ENCODE data around the gene TRAPPC10. TPM values are rescaled to one million over a fixed set of nuclear protein-coding genes. Genes with fewer than 3 reads are reported as not detected.

TRAPPC10 gene
- total and polyA plus RNA-seq, 2 donors (not counting 1 experiment from before 2014, with no cell fraction given): 15.4 to 22.0 TPM

DNA sequence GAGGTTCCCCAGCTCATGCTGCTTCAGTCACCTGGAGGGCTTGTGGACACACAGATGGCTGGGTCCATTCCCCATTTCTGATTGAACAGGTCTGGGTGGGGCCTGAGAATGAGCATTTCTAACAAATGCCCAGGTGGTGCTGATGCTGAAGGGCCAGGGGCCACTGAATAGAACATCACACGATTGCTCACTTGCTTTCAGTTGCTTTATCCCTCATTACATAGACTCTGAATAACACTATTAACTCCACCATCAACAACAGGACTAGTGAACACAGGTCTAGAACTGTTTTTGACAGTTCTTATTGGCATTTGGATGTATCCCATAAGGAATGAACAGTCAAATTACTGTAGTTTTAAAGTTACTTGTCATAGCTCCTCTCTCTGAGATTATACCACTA lies 12.1 kb downstream of the TRAPPC10 start:
- H3K27ac ChIP-seq (ENCODE audit: insufficient read depth, low read length): no peak overlapping the region
- H3K4me3 ChIP-seq (replicated peaks in 1 of 4; ENCODE audit: control extremely low read depth in 1 of 4, insufficient read depth in 1 of 4, low read depth in 3 of 4, low read length in 4 of 4): no peak overlapping the region
- H3K4me1 ChIP-seq (ENCODE audit: control insufficient read depth, extremely low read depth, insufficient read depth, low read length): peaks cover 10% of the 10 kb centered on the region
- no peaks in the 10 kb centered on the region for H3K9me3 ChIP-seq (ENCODE audit: control insufficient read depth, insufficient read depth, low read depth, low read length)
- H4K20me1 ChIP-seq (ENCODE audit: control insufficient read depth, extremely low read depth, insufficient read depth, low read length): peaks cover 2% of the 10 kb centered on the region
- no peak for DNase-seq (ENCODE audit: low read depth in 2 of 2)
- H3K4me2 ChIP-seq (ENCODE audit: extremely low read depth, insufficient read depth, low read length): no peak overlapping the region
- peaks cover 81% of the 10 kb centered on the region for H3K79me2 ChIP-seq (ENCODE audit: control insufficient read depth, insufficient read depth, low read length)
- no peak overlapping the region for H3K9ac ChIP-seq (ENCODE audit: insufficient read depth, low read length)
- no peaks in the 10 kb centered on the region for H3K27me3 ChIP-seq (ENCODE audit: control insufficient read depth, insufficient read depth, low read length)
- H3K36me3 ChIP-seq (ENCODE audit: control insufficient read depth, insufficient read depth, low read length): no peaks in the 10 kb centered on the region
- no peak overlapping the region for H2AFZ ChIP-seq (ENCODE audit: low read length)
- TF ChIP-seq EZH2 (IDR thresholded peaks at IDR 0.05; ENCODE audit: low read length, missing control alignments): no peak
- TF ChIP-seq, protein P1, sequence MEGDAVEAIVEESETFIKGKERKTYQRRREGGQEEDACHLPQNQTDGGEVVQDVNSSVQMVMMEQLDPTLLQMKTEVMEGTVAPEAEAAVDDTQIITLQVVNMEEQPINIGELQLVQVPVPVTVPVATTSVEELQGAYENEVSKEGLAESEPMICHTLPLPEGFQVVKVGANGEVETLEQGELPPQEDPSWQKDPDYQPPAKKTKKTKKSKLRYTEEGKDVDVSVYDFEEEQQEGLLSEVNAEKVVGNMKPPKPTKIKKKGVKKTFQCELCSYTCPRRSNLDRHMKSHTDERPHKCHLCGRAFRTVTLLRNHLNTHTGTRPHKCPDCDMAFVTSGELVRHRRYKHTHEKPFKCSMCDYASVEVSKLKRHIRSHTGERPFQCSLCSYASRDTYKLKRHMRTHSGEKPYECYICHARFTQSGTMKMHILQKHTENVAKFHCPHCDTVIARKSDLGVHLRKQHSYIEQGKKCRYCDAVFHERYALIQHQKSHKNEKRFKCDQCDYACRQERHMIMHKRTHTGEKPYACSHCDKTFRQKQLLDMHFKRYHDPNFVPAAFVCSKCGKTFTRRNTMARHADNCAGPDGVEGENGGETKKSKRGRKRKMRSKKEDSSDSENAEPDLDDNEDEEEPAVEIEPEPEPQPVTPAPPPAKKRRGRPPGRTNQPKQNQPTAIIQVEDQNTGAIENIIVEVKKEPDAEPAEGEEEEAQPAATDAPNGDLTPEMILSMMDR (conservative IDR thresholded peaks at IDR 0.05 in 1 of 2, IDR thresholded peaks at IDR 0.05 in 1 of 2; ENCODE audit: low read depth in 1 of 2, low read length in 2 of 2): no peak

DNA sequence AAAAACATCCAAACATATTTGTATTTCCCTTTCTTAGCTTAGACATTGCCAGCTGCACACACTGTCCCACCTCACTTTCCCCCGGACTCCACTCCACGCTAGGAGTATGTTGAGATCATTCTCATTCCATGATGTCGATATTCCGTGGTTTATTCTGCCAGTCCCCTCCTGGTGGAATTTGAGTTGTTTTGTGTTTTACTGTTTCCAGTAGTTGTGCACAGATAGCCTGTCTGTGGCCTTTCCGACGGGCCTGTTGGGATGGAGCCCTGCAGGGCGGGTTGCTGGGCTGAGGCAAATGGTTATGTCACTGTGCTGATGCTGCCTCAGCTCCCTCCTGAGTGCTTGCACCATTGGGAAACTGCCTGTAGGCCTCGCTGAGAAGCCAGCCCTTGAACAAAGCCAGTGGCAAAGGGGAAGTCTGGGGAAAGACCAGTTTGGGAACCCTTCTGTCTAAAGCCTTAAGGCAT lies 12.8 kb downstream of the TRAPPC10 start:
- H3K4me2 ChIP-seq (ENCODE audit: extremely low read depth, insufficient read depth, low read length): peak overlapping the region; percentile 66
- DNase-seq (ENCODE audit: low read depth in 2 of 2): peak; percentile 66 to 79

DNA sequence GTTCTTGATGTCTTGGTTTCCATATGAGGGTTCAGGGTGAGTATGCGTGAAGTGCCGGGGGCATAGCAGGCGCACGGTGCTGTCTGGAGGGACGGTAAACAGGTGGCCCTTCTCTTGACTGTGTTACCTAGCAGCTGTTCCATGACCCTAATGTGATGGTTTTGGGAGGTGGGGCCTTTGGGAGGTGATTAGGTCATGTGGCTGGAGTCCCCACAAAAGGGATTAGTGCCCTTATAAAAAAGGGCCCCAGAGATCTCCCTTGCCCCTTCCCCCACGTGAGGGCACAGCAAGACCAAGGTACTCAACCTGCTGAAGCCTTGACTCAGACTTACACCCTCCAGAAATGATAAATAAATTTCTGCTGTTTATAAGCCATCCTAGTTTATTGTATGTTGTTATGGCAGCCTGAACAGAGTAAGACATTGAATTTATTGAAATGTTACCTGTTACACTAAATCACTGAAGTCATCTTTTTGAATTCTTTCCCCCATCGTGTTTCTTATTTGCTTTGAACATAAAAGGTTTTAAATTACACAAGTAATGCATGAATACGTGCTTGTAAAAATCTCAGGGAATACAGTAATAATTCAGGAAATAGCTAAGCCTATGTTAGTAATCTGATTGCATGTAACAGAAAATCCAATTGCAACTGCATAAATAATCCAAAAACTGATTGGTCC lies 15.6 kb downstream of the TRAPPC10 start:
- Histone ChIP-seq H3K9me3 (ENCODE audit: control insufficient read depth, insufficient read depth, low read depth, low read length) (no peaks in the 10 kb centered on the region), H3K36me3 (ENCODE audit: control insufficient read depth, insufficient read depth, low read length) (no peaks in the 10 kb centered on the region), H3K79me2 (ENCODE audit: control insufficient read depth, insufficient read depth, low read length) (peaks cover 77% of the 10 kb centered on the region), H3K27ac (ENCODE audit: insufficient read depth, low read length) (no peak overlapping the region), H4K20me1 (ENCODE audit: control insufficient read depth, extremely low read depth, insufficient read depth, low read length) (peaks cover 2% of the 10 kb centered on the region), H3K4me2 (ENCODE audit: extremely low read depth, insufficient read depth, low read length) (no peak overlapping the region), H3K9ac (ENCODE audit: insufficient read depth, low read length) (no peak overlapping the region), H3K27me3 (ENCODE audit: control insufficient read depth, insufficient read depth, low read length) (no peaks in the 10 kb centered on the region), H3K4me3 (replicated peaks in 1 of 4; ENCODE audit: control extremely low read depth in 1 of 4, insufficient read depth in 1 of 4, low read depth in 3 of 4, low read length in 4 of 4) (no peak overlapping the region), H2AFZ (ENCODE audit: low read length) (no peak overlapping the region), H3K4me1 (ENCODE audit: control insufficient read depth, extremely low read depth, insufficient read depth, low read length) (peaks cover 10% of the 10 kb centered on the region)
- no peak for DNase-seq (ENCODE audit: low read depth in 2 of 2)
- TF ChIP-seq, protein P1 (conservative IDR thresholded peaks at IDR 0.05 in 1 of 2, IDR thresholded peaks at IDR 0.05 in 1 of 2; ENCODE audit: low read depth in 1 of 2, low read length in 2 of 2): no peak
- no peak for TF ChIP-seq EZH2 (IDR thresholded peaks at IDR 0.05; ENCODE audit: low read length, missing control alignments)

More for the DNA sequence above, 12.8 kb downstream of the TRAPPC10 start:
- no peaks in the 10 kb centered on the region for H3K36me3 ChIP-seq (ENCODE audit: control insufficient read depth, insufficient read depth, low read length)
- H3K79me2 ChIP-seq (ENCODE audit: control insufficient read depth, insufficient read depth, low read length): peaks cover 82% of the 10 kb centered on the region
- H2AFZ ChIP-seq (ENCODE audit: low read length): no peak overlapping the region
- H3K4me3 ChIP-seq (replicated peaks in 1 of 4; ENCODE audit: control extremely low read depth in 1 of 4, insufficient read depth in 1 of 4, low read depth in 3 of 4, low read length in 4 of 4): no peak overlapping the region
- H4K20me1 ChIP-seq (ENCODE audit: control insufficient read depth, extremely low read depth, insufficient read depth, low read length): peaks cover 2% of the 10 kb centered on the region
- no peaks in the 10 kb centered on the region for H3K9me3 ChIP-seq (ENCODE audit: control insufficient read depth, insufficient read depth, low read depth, low read length)
- TF ChIP-seq, protein P1 (conservative IDR thresholded peaks at IDR 0.05 in 1 of 2, IDR thresholded peaks at IDR 0.05 in 1 of 2; ENCODE audit: low read depth in 1 of 2, low read length in 2 of 2): peak in 1 of 2 donors; percentile 18
- no peak for TF ChIP-seq EZH2 (IDR thresholded peaks at IDR 0.05; ENCODE audit: low read length, missing control alignments)
- peaks cover 10% of the 10 kb centered on the region for H3K4me1 ChIP-seq (ENCODE audit: control insufficient read depth, extremely low read depth, insufficient read depth, low read length)
- H3K27me3 ChIP-seq (ENCODE audit: control insufficient read depth, insufficient read depth, low read length): no peaks in the 10 kb centered on the region
- no peak overlapping the region for H3K9ac ChIP-seq (ENCODE audit: insufficient read depth, low read length)
- peak overlapping the region; percentile 34 for H3K27ac ChIP-seq (ENCODE audit: insufficient read depth, low read length)

Measured in fibroblast of lung (primary cell).